Epithelial cell of proximal tubule (primary cell): ENCODE data around the gene ALKBH1. TPM values are rescaled to one million over a fixed set of nuclear protein-coding genes. Genes with fewer than 3 reads are reported as not detected.
"Not testable (repeated sequence)": the region's sequence is repeated elsewhere in the genome, so short reads cannot be mapped to it uniquely, and the experiment has no call there.

Experiments used
- DNase-seq: peaks from one replicate; pipeline ENCODE4 v3.0.0-alpha.2; 2011; ENCODE audit warnings: low read depth
- H3K4me3 ChIP-seq: 2 replicates; pipeline ENCODE4 v1.5.1; 2011; ENCODE audit warnings: low read depth, mild to moderate bottlenecking, low read length
- total RNA-seq: library from RNA; depleted of rRNA; stranded (reverse); fragments of >200 nt; gene quantifications from 2 replicates; pipeline ENCODE4 v1.2.3, GENCODE V29; 2015
- TF ChIP-seq, protein P1 (sequence below): conservative IDR thresholded peaks from 2 replicates; pipeline ENCODE4 v1.5.1; 2012; ENCODE audit warnings: low read depth, mild to moderate bottlenecking, low read length

The ALKBH1 gene
- total RNA-seq, 1 donor from 2014 or later = 7.3 TPM

DNA sequence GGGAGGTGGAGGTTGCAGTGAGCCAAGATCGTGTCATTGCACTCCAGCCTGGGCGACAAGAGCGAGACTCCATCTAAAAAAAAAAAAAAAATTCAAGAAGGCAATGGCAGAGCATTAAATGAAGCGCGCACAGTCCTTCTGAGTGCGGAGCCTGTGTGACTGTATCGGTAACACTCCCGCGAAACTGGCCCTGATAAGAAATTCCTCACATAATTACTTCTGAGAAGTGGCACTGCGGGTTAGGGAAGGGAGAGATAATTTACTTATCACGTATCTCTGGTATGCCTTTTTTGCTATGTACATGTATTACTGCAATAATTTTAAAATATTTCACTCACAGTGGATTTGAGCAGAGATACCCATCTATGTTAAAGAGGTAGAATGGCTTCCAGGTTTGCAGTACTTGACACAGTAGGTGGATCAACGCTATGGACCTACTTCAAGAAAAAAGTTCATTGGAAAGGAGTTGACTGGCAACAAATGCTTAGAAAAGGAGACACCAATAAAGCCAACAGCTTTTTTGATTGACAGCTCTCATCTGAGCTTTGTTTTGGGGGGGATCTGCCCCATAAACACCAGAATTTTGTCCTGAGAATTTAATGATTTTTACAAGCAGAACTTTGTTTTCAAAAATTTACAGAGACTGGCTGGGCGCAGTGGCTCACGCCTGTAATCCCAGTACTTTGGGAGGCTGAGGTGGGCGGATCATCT is 62.1 kb downstream of the ALKBH1 start:
- TF ChIP-seq, protein P1, sequence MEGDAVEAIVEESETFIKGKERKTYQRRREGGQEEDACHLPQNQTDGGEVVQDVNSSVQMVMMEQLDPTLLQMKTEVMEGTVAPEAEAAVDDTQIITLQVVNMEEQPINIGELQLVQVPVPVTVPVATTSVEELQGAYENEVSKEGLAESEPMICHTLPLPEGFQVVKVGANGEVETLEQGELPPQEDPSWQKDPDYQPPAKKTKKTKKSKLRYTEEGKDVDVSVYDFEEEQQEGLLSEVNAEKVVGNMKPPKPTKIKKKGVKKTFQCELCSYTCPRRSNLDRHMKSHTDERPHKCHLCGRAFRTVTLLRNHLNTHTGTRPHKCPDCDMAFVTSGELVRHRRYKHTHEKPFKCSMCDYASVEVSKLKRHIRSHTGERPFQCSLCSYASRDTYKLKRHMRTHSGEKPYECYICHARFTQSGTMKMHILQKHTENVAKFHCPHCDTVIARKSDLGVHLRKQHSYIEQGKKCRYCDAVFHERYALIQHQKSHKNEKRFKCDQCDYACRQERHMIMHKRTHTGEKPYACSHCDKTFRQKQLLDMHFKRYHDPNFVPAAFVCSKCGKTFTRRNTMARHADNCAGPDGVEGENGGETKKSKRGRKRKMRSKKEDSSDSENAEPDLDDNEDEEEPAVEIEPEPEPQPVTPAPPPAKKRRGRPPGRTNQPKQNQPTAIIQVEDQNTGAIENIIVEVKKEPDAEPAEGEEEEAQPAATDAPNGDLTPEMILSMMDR = no peak
- DNase-seq = no peak
- H3K4me3 ChIP-seq = no peak overlapping the region

- TF ChIP-seq, protein P1 = no peak
- no peak overlapping the region for H3K4me3 ChIP-seq
- no peak for DNase-seq
Observed at GRCh38 chr14:77642407-77642806, 65.4 kb downstream of the ALKBH1 start.

GRCh38 chr14:77641534-77642341 is 66.1 kb downstream of the ALKBH1 start:
- no peak for DNase-seq
- peak overlapping the region; percentile 53 for H3K4me3 ChIP-seq
- TF ChIP-seq, protein P1 = no peak

DNA sequence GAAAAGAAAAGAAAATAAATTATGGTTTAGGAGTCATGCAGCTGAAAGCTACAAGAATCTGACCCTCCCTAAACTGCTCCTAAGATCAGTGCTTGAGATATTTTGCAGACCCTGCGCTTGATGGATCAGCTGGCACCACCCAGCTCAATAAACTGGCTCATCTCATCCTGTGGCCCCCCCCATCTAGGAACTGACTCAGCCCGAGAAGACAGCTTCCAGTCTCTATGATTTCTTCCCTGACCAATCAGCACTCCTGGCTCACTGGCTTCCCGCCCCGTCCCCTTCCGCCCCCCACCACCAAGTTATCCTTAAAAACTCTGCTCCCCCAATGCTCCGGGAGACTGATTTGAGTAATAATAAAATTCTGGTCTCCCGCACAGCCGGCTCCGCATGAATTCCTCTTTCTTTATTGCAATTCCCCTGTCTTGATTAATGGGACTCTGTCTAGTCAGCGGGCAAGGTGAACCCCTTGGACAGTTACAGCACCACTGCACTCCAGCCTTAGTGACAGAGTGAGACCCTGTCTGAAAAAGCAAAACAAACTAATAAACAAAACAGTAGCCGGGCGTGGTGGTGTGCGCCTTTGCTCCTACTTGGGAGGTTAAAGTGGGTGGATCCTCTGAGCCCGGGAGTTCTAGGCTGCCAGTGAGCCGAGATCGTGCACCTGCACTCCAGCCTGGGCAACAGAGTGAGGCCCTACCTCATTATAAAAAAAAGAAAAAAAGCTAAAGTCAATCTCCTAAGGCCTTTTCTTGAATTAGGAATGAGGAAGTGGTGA is 66.9 kb downstream of the ALKBH1 start:
- DNase-seq = no peak
- TF ChIP-seq, protein P1 = no peak
- H3K4me3 ChIP-seq = peak overlapping the region; percentile 34

DNA sequence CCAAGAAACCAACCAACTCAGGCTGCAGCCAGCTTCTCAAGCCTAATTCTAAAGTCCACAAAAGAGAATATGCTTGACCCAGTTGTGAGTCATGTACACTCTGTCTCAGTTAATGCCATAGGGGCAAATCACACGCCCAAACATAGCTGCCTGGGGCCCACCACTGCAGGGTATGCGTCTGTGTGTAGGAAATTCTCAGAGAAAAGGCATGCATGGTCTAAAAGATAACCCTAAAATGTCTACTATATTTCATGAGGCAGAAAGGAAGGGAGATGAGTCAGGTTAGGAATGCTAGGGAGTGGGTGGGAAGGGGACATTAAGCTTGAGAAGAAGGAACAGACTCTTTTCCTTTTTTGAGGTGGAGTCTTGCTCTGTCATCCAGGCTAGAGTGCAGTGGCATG is 69.1 kb downstream of the ALKBH1 start:
- TF ChIP-seq, protein P1 = no peak
- DNase-seq = no peak
- H3K4me3 ChIP-seq = no peak overlapping the region

- DNase-seq, H3K4me3 ChIP-seq: not testable (repeated sequence)
Observed at GRCh38 chr14:77635869-77636268, 72.0 kb downstream of the ALKBH1 start.

- DNase-seq, H3K4me3 ChIP-seq: not testable (repeated sequence)
Observed at GRCh38 chr14:77635466-77635865, 72.4 kb downstream of the ALKBH1 start.
